ENCODE results near the gene PNMA3. TPM values are rescaled to one million over a fixed set of nuclear protein-coding genes. Genes with fewer than 3 reads are reported as not detected.

PNMA3 gene
- total and polyA plus RNA-seq, 3 donors from 2014 or later = 26.2 to 35.0 (median 28.2) TPM

DNA sequence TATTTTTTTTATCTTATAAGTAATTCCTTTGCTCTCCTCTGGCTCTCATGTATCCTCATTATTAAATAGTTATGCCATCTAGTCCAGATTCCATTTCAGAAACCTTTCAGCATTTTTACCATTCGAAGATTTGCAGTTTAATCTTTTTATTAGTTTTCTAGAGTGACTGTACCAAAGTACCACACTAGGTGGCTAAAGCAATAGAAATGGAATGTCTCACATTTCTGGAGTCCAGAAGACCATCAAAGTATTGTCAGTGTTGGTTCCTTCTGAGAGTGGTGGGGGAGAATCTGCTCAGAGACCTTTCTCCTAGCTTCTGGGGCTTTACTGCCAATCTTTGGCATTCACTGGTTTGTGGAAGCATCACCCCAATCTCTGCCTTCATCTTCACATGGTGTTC is 3.7 kb upstream of the PNMA3 start:
- intact Hi-C loops (cut with DNase I; ENCODE audit: low total_unique reads) = no loop called here
- Histone ChIP-seq H3K9me3 (no peaks in the 10 kb centered on the region), H3K4me1 (no peaks in the 10 kb centered on the region), H3K36me3 (ENCODE audit: low read depth, missing control alignments) (no peaks in the 10 kb centered on the region), H3K27ac (no peak overlapping the region), H3K4me3 (no peak overlapping the region), H3K27me3 (no peaks in the 10 kb centered on the region)
- DNase-seq = no peak
- 94 to 100% methylated on average over 1 of the region's 1 CpG for WGBS, 2 donors
- TF ChIP-seq POLR2A (IDR thresholded peaks at IDR 0.05) (no peak), CTCF (IDR thresholded peaks at IDR 0.05) (no peak)

GRCh38 chrX:153057281-153057680 is 1.0 kb downstream of the PNMA3 start:
- no peaks in the 10 kb centered on the region for H3K4me1 ChIP-seq
- no peaks in the 10 kb centered on the region for H3K36me3 ChIP-seq (ENCODE audit: low read depth, missing control alignments)
- DNase-seq = no peak
- no peaks in the 10 kb centered on the region for H3K27me3 ChIP-seq
- TF ChIP-seq POLR2A (IDR thresholded peaks at IDR 0.05) (no peak), CTCF (IDR thresholded peaks at IDR 0.05) (no peak)
- intact Hi-C loops (cut with DNase I; ENCODE audit: low total_unique reads) = no loop called here
- no peak overlapping the region for H3K4me3 ChIP-seq
- H3K9me3 ChIP-seq = no peaks in the 10 kb centered on the region
- no peak overlapping the region for H3K27ac ChIP-seq
- WGBS, 2 donors = 7% methylated on average over 11 of the region's 11 CpGs; no CpG with 5 or more reads in 1 of the 2 donors

DNA sequence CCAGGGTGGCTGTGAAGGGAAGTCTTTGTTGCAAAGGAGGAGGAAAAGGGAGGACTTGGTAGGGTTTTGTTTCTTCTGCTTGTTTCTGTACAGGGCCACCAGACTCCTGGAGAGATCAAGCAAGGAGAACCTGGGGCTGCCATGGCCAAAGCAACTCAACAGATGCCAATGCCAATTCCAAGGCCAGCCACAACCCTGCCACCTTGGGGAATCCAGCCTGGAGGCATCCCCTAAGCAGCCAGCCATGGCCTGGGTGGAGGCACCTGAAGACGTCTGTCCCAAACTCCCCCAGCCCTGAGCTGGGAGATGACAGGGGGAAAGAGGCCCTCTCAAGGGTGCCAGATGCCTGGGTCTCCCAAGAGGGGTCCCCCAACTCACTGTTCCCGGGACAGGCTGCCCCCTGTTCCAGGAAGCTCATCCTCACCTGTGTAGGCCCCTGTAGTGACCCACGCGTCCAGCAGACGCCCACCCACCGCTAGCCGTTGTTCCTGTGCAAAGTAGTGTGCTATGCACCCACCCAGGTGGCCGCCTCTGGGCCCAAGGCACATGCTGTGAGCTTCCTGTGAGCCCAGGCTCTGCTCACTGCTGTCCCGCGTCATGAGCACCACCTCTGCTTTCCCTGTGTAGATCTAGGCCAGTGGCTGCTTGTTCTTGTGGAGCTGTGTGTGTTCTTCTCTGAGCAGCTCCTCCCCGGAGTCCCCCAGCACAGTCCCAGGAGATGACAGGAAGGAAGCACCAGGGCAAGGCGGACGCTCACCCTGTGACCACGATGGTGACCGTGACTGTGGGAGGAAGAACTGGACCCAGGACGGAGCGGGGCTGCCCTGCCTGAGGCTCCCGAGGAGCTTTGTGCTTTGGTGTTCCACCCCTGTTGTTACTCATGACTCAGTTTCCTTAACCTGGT is 3.2 kb downstream of the PNMA3 start:
- no peak overlapping the region for H3K4me3 ChIP-seq
- no peak for DNase-seq
- 83 to 88% methylated on average over 4 to 6 of the region's 18 CpGs for WGBS, 2 donors
- no peak overlapping the region for H3K27ac ChIP-seq
- no peaks in the 10 kb centered on the region for H3K27me3 ChIP-seq
- intact Hi-C loops (cut with DNase I; ENCODE audit: low total_unique reads) = no loop called here
- no peaks in the 10 kb centered on the region for H3K36me3 ChIP-seq (ENCODE audit: low read depth, missing control alignments)
- H3K4me1 ChIP-seq = no peaks in the 10 kb centered on the region
- H3K9me3 ChIP-seq = no peaks in the 10 kb centered on the region
- TF ChIP-seq POLR2A (IDR thresholded peaks at IDR 0.05) = no peak
- TF ChIP-seq CTCF (IDR thresholded peaks at IDR 0.05) = no peak

DNA sequence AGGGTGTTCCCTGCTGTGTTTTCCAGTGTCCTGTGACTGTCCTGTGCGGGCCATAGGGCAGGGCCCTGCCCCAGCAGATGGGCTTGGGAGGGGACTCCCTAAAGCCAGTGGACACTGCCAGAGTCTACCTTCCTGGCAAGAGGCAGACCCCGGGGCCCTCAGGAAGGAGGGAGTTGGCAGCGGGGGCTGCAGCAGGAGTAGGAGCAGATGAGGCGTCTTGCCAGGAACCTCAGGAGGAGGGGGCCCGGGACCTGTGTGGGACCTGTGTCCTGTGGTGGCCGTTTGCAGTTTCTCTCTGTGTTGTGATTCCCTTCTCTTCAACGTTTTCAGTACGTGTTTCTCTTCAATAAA is 3.8 kb downstream of the PNMA3 start:
- Histone ChIP-seq H3K4me3 (no peak overlapping the region), H3K9me3 (no peaks in the 10 kb centered on the region), H3K36me3 (ENCODE audit: low read depth, missing control alignments) (no peaks in the 10 kb centered on the region), H3K27ac (no peak overlapping the region), H3K27me3 (no peaks in the 10 kb centered on the region), H3K4me1 (no peaks in the 10 kb centered on the region)
- intact Hi-C loops (cut with DNase I; ENCODE audit: low total_unique reads) = no loop called here
- 95% methylated on average over 6 of the region's 8 CpGs; no CpG with 5 or more reads in 1 of the 2 donors for WGBS, 2 donors
- TF ChIP-seq POLR2A (IDR thresholded peaks at IDR 0.05) (no peak), CTCF (IDR thresholded peaks at IDR 0.05) (no peak)
- no peak for DNase-seq

DNA sequence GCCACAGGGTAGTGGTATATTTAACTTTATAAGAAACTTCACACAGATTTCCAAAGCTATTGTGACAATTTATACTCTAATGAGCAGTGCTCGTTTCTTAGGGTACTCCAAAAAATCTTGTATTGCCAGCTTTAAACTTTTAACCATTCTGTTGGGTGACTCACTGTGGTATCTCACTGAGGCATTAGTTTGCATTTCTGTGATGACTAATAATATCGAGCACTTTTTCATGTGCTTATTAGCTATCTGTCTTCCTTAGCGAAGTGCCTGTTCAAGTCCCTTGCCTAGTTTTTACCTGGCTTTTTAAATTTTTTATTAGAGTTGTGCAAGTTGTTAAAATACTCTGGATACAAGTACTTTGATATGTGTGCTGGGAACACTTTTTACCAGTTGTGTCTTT is 5.5 kb downstream of the PNMA3 start:
- Histone ChIP-seq H3K27ac (no peak overlapping the region), H3K9me3 (no peaks in the 10 kb centered on the region), H3K36me3 (ENCODE audit: low read depth, missing control alignments) (no peaks in the 10 kb centered on the region), H3K27me3 (no peaks in the 10 kb centered on the region), H3K4me1 (no peaks in the 10 kb centered on the region), H3K4me3 (no peak overlapping the region)
- no peak for DNase-seq
- intact Hi-C loops (cut with DNase I; ENCODE audit: low total_unique reads) = no loop called here
- TF ChIP-seq POLR2A (IDR thresholded peaks at IDR 0.05) (no peak), CTCF (IDR thresholded peaks at IDR 0.05) (no peak)
- 51 to 56% methylated on average over 3 of the region's 3 CpGs for WGBS, 2 donors
